GM19025 (cell line): ENCODE results near the gene NR6A1.

ENCODE experiments used
- ATAC-seq: cut with Tn5 transposase; IDR thresholded peaks from one replicate; pipeline ENCODE4 v1.9.1; 2021; ENCODE audit warnings: mild to moderate bottlenecking, low read depth, moderate library complexity; ENCODE audit not compliant: unreplicated experiment

Gene NR6A1

GRCh38 chr9:124550072-124550471 lies 221.0 kb downstream of the NR6A1 start:
- ATAC-seq, result no peak

DNA sequence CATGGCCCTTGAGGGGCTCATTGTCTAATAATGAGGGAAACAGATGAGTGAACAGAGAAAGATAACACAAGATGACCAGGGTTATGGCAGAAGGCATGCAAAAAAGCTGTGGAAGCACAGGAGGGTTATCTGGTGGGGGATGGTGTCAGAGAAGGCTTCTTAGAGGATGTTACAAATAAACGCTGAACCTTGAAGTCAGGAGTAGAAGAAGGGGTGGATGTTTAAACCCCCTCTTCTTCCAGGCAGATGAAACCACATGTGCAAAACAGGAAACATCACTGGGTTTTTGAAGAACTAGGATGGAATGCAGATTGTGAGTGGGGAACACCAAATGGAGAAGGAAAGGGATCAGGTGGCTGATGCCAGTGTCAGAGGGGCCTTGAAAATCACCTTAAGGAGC lies 222.1 kb downstream of the NR6A1 start:
- ATAC-seq, result no peak

DNA sequence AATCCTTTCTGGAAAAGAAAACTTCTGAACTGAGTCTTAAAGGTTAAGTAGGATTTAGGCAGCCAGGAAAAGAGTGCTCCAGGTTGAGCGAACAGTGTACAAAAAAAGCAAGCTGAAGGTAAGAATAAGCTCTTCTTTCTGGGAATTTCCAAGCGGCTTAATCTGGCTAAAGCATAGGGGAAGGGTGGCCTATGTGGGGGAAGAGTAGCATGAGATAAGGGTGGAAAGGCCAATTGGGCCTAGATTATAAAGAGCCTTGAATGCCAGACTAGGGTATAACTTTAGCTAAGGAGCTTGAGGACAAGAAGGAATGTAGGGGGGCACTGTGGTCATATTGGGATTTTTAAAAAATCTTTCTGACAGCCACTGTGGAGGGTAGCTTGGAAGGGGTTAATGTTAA lies 226.6 kb downstream of the NR6A1 start:
- no peak for ATAC-seq

DNA sequence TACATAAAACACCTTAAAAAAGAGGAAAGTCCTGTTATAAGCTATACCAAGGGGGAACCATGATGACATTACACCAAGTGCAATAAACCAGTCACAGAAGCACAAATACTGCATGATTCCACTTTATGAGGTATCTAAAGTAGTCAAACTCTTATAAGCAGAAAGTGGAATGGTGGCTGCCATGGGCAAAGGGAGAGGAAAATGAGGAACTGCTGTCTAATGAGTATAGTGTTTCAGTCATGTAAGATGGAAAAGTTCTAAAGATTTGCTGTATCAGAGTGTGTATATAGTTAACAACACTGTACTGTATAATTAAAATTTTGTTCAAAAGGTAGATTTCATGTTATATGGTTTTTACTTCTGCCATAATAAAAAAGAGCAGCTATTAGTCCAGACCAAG lies 229.3 kb downstream of the NR6A1 start:
- no peak for ATAC-seq

DNA sequence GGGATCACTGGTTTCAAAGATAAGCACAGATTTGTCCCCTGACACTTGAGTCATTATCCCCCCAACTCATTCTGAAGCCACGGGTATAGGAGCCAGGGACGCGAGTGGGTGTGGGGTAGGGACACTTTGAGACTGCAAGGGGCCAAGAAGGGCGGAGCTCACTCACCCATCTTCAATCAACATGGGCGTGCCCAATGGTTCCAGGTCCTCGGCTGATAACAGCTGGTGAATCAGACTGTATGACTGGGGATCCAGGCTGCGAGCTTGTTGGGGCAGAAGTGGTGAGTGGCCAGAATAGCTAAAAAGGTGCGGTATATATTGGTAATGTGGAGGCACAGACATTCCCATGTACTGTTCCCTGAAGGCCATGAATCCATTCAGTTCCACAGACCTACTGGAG lies 233.2 kb downstream of the NR6A1 start:
- no peak for ATAC-seq

- ATAC-seq, result no peak
These were observed 235.3 kb downstream of the NR6A1 start for GRCh38 chr9:124535846-124536245.

DNA sequence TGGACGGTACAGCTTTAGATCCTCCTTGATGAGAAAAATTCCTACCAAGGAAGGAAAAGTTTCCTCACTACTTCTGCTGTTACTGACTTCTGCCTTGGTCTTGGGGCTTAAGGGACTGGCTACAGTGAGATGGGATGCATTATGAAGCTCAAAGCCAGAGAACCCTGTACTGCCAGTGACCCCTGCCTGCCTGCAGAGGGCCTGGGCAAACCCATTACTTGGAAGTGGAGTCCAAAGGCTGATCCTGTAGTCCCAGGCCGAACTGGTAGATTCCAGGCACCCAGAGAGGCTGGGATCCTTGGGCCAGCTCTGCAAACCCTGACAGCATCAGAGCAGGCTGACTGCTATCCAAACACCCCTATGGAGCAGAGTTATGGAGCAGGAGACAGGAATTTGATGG lies 238.2 kb downstream of the NR6A1 start:
- ATAC-seq, result no peak

DNA sequence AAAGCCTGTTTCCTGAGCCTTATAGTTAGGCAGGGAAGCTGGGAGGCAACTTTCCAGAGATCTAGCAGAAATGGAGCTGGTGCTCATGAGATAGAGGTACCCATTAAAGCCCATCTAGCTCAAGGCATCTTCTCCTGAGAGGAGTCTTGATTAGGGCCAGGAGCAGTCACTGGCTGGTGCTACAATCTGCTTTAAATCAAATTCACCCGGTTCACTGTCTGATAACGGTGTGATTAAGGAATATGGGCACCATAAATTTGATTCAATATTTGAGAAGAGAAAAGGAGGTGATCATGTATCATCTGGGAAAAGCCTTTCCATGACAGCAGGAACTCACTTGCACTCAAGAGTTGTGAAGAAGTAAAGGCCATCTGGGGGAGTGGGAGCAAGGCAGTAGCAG lies 240.0 kb downstream of the NR6A1 start:
- ATAC-seq, result no peak

DNA sequence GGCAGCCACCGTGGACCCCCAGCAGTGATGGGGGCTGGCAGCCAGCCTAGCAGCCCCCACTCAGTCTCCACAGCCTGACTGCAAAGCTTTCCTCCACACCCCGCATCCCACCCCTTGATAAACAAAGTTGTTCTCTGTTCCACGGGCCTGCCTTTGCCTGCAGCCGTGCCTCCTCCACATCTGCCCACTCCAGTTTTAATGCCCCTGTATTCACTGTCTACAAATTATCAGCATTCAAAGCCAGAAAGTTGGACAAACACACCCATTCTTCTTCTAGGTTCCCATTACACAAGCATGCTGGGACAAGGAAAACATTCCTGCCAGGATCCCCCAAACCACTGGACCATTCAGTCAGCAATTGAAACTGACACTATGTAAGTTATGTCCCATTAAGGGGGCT lies 240.9 kb downstream of the NR6A1 start:
- ATAC-seq, result no peak

DNA sequence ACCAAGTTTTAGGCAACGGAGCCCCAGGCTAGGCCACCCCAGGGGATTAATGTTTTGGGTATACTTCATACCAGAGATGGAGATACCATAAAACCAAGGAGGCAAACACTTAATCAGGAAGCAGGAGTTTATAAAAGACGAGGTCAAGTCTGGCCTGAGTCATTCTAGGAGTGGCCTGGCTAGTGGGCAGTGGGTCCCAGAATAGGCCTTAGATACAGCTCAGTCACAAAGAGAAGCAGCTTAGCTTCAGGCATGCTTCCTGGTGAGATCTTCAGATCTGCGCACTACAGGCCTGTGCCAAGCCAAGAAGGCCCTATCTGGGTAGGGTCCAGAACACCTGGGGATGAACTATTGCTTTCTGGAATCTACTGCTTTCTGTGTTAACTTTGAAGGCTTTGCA lies 243.3 kb downstream of the NR6A1 start:
- ATAC-seq, result no peak

GRCh38 chr9:124526174-124526573 lies 244.9 kb downstream of the NR6A1 start:
- no peak for ATAC-seq

GRCh38 chr9:124522121-124523098 lies 248.7 kb downstream of the NR6A1 start:
- no peak for ATAC-seq

DNA sequence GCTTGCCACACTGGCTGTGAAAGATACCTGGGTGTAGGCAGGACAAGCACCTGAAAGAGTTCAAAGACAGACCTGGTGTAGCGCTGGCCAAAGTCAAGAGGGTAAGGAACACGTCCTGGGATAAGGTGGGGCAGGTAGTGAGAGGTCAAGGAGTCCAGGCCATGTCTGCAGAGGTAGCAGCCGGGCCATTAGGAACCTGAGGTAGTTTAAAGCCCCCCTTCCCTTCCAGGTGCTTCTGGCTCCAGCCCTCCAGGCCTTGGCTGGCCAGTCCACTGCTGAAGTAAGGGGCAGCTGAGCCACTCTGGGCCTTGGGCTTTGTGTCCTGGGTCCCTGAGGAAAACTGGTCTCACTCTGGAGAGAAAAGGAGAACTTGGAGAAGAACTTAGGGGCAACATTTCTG lies 250.0 kb downstream of the NR6A1 start:
- ATAC-seq, result no peak

GRCh38 chr9:124520206-124520596 lies 250.9 kb downstream of the NR6A1 start:
- no peak for ATAC-seq

- no peak for ATAC-seq
These were observed 253.0 kb downstream of the NR6A1 start for GRCh38 chr9:124518116-124518515.

- no peak for ATAC-seq
These were observed 253.5 kb downstream of the NR6A1 start for GRCh38 chr9:124517600-124517999.

DNA sequence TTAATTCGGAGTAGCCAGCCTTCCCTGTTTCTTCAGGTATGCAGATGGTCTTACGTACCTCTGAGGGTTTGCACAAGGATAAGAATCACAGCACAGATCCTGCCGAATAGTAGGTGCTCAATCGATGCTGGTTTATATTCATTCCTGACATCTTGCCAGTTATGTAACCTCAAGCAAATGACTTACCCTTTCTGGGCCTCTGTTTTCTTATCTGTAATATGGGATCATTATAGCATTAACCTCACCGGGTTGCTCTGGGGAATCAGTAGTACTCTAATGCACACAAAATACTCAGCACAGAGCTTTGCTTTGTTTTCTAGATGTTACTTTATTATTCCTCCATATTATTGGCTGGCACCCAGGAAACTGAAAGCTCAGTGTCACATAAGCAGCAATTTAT lies 256.2 kb downstream of the NR6A1 start:
- no peak for ATAC-seq

GRCh38 chr9:124514125-124514524 lies 257.0 kb downstream of the NR6A1 start:
- ATAC-seq, result no peak

- ATAC-seq, result no peak
These were observed 257.6 kb downstream of the NR6A1 start for GRCh38 chr9:124513376-124513994.

- no peak for ATAC-seq
These were observed 258.3 kb downstream of the NR6A1 start for GRCh38 chr9:124512806-124513204.

DNA sequence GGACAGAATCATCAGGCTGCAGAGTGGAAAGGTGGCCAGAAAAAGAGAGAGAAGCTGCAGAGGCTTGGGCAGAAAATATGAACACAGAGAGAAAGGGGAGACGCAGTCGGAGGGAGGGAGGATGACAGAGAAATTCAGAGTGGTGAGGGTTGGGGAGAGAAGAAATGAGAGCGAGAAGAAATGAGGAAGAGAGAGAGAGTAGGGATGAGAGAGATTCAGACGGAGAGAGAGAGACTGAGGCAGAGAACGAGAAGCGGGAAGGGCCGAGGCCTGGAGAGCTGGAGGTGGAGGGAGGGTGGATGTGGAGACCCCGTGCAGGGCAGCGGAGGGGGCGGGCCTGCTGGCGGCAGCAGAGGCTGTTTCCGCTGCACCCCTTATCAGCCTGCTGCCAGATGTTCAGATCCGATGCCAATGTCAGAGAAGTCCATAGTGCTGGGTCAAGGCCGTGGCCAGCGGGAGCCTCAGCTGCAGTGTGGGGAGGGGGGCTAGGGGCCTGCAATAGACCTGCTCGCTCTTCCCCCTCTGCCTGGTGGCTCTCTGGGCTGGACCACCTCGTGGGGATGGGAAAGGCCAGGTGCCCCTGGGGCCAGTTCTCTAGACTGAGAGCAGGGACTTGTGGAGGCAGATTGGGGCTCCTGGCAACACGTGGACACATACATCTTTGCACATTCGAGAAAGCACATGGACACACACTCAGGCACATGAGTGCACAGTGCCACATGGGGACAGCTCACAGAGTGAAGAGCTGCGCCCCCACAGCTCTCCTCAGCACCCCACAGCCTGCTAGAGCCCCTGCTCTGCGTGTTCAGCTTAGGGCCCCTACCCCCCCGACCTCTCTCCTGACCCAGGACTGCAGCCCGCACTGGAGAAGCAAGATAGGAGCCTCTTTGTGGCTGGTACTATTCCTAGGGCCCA lies 259.0 kb downstream of the NR6A1 start:
- no peak for ATAC-seq
